Fibroblast of the conjunctiva (primary cell): Measurements from ENCODE around the gene OMA1.
"Not testable (repeated sequence)": the region's sequence is repeated elsewhere in the genome, so short reads cannot be mapped to it uniquely, and the experiment has no call there.

Experiments used
- DNase-seq: peaks from one replicate; pipeline ENCODE4 v3.0.0-alpha.2; 2010; ENCODE audit warnings: low read depth

The OMA1 gene

GRCh38 chr1:58546520-58547308, at the start of gene OMA1:
TSS of gene OMA1 (minus strand) at chr1:58546726. CDS start at chr1:58539294, 7,432 bp downstream.
- DNase-seq: peak; percentile 95

- DNase-seq: no peak
These were observed 48.0 kb upstream of the OMA1 start for GRCh38 chr1:58594546-58594945.

GRCh38 chr1:58592522-58593134, 46.1 kb upstream of the OMA1 start:
- peak; percentile 56 for DNase-seq

GRCh38 chr1:58591806-58592205, 45.3 kb upstream of the OMA1 start:
- DNase-seq: no peak

- no peak for DNase-seq
These were observed 43.5 kb upstream of the OMA1 start for GRCh38 chr1:58590019-58590418.

GRCh38 chr1:58588396-58588795, 41.9 kb upstream of the OMA1 start:
- DNase-seq: no peak

- no peak for DNase-seq
These were observed 41.1 kb upstream of the OMA1 start for GRCh38 chr1:58587667-58588066.

- no peak for DNase-seq
These were observed 39.7 kb upstream of the OMA1 start for GRCh38 chr1:58586271-58586670.

GRCh38 chr1:58585581-58586151, 39.1 kb upstream of the OMA1 start:
- no peak for DNase-seq

- DNase-seq: no peak
These were observed 38.6 kb upstream of the OMA1 start for GRCh38 chr1:58585166-58585565.

GRCh38 chr1:58584082-58584895, 37.8 kb upstream of the OMA1 start:
- DNase-seq: peak; percentile 74

- no peak for DNase-seq
These were observed 37.0 kb upstream of the OMA1 start for GRCh38 chr1:58583496-58583895.

- DNase-seq: not testable (repeated sequence)
These were observed 35.6 kb upstream of the OMA1 start for GRCh38 chr1:58582143-58582542.

- DNase-seq: no peak
These were observed 35.1 kb upstream of the OMA1 start for GRCh38 chr1:58581641-58582040.

GRCh38 chr1:58580186-58580585, 33.7 kb upstream of the OMA1 start:
- no peak for DNase-seq

GRCh38 chr1:58577654-58578030, 31.1 kb upstream of the OMA1 start:
- DNase-seq: no peak

GRCh38 chr1:58576727-58577653, 30.5 kb upstream of the OMA1 start, which contains the start of gene TACSTD2:
TSS of gene TACSTD2 (minus strand) at chr1:58577252. CDS start at chr1:58577156, 96 bp downstream.
- no peak for DNase-seq

- no peak for DNase-seq
These were observed 29.8 kb upstream of the OMA1 start for GRCh38 chr1:58576325-58576726.

GRCh38 chr1:58575551-58576324, 29.2 kb upstream of the OMA1 start:
- no peak for DNase-seq

GRCh38 chr1:58574816-58575215, 28.3 kb upstream of the OMA1 start:
- no peak for DNase-seq
